OCI-LY3 (cell line): ENCODE results near the gene SYNJ1.

Experiments used
- H2AFZ ChIP-seq: fragments of 200-600, 300-600 bp; shearing (Covaris generic); 2 replicates; pipeline ENCODE4 v1.6.0; 2014; ENCODE audit warnings: antibody characterized with exemption, low read depth, low read length
- H3K27ac ChIP-seq: fragments of 200-600, 300-600 bp; sonication (generic); 2 replicates; pipeline ENCODE4 v1.5.1; 2014; ENCODE audit warnings: mild to moderate bottlenecking, low read length, moderate library complexity, mixed read lengths
- H3K27me3 ChIP-seq: fragments of 200-600, 300-600 bp; sonication (generic); 2 replicates; pipeline ENCODE4 v1.6.1; 2014; ENCODE audit warnings: low read depth, low read length, mixed read lengths
- H3K36me3 ChIP-seq: fragments of 200-600, 300-600 bp; sonication (generic); replicated peaks from 2 replicates; pipeline ENCODE3; 2014; ENCODE audit warnings: low read depth, low read length, mixed read lengths
- H3K4me1 ChIP-seq: fragments of 300-600, 200-600 bp; sonication (generic); 2 replicates; pipeline ENCODE4 v1.6.1; 2014; ENCODE audit warnings: low read length, mixed read lengths
- H3K4me2 ChIP-seq: fragments of 200-600, 300-600 bp; sonication (generic); 2 replicates; pipeline ENCODE4 v1.6.1; 2014; ENCODE audit warnings: low read length, mixed read lengths
- H3K4me3 ChIP-seq: fragments of 300-600, 200-600 bp; sonication (generic); 2 replicates; pipeline ENCODE4 v1.5.1; 2014; ENCODE audit warnings: antibody characterized with exemption, mild to moderate bottlenecking, low read length, moderate library complexity
- H3K79me2 ChIP-seq: fragments of 300-600, 200-600 bp; shearing (Covaris generic); 2 replicates; pipeline ENCODE4 v1.6.1; 2014; ENCODE audit warnings: mild to moderate bottlenecking, low read length, mixed read lengths
- H3K9ac ChIP-seq: fragments of 300-600, 200-600 bp; shearing (Covaris generic); 2 replicates; pipeline ENCODE4 v1.6.0; 2014; ENCODE audit warnings: mild to moderate bottlenecking, low read length, moderate library complexity
- H3K9me3 ChIP-seq: fragments of 200-600, 300-600 bp; shearing (Covaris generic); 2 replicates; pipeline ENCODE4 v1.6.1; 2014; ENCODE audit warnings: low read length, mixed read lengths; ENCODE audit not compliant: insufficient read depth
- H4K20me1 ChIP-seq: fragments of 200-600, 300-600 bp; sonication (generic); 2 replicates; pipeline ENCODE4 v1.6.1; 2016; ENCODE audit warnings: low read length, mixed read lengths; ENCODE audit not compliant: insufficient read depth
- EZH2phosphoT487 ChIP-seq: fragments of 200-600 bp; shearing (Covaris generic); IDR thresholded peaks from 2 replicates; pipeline ENCODE4 v1.6.1; 2018; ENCODE audit warnings: antibody characterized with exemption, mixed run types, low read depth
- TF ChIP-seq, protein P1 (sequence below): fragments of 200-600, 300-600 bp; sonication (generic); IDR thresholded peaks from 2 replicates; pipeline ENCODE4 v1.5.1; 2014; ENCODE audit warnings: antibody characterized with exemption, low read length, low read depth

SYNJ1 gene

DNA sequence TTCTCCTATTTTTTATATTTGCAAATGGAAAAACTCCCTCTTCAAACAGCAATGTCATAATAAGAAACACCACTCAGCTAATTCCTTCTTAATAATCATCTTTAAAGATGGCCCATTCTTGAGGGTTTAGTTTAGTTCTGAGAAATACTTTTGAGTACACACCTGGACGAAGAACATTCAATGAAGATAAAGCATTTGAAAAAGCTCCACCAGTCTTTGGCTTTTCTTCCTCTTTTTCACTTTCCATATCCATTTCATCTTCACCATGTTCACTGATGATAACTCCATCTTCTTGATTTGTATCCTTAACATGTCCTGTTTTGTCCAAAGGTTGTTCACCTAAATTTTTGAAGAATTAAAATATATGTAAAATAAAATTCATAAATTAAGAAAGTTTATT, 36.4 kb upstream of the SYNJ1 start:
- H3K9me3 ChIP-seq = no peaks in the 10 kb centered on the region
- H4K20me1 ChIP-seq = peaks cover 23% of the 10 kb centered on the region
- TF ChIP-seq EZH2phosphoT487 = no peak
- TF ChIP-seq, protein P1, sequence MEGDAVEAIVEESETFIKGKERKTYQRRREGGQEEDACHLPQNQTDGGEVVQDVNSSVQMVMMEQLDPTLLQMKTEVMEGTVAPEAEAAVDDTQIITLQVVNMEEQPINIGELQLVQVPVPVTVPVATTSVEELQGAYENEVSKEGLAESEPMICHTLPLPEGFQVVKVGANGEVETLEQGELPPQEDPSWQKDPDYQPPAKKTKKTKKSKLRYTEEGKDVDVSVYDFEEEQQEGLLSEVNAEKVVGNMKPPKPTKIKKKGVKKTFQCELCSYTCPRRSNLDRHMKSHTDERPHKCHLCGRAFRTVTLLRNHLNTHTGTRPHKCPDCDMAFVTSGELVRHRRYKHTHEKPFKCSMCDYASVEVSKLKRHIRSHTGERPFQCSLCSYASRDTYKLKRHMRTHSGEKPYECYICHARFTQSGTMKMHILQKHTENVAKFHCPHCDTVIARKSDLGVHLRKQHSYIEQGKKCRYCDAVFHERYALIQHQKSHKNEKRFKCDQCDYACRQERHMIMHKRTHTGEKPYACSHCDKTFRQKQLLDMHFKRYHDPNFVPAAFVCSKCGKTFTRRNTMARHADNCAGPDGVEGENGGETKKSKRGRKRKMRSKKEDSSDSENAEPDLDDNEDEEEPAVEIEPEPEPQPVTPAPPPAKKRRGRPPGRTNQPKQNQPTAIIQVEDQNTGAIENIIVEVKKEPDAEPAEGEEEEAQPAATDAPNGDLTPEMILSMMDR = no peak
- peaks cover 67% of the 10 kb centered on the region for H3K36me3 ChIP-seq
- H3K4me3 ChIP-seq = no peak overlapping the region
- peaks cover 58% of the 10 kb centered on the region for H3K79me2 ChIP-seq
- no peak overlapping the region for H3K4me2 ChIP-seq
- peaks cover under 1% of the 10 kb centered on the region; the same call in 1 of the 2 replicates for H3K4me1 ChIP-seq
- H3K9ac ChIP-seq = no peak overlapping the region
- H3K27me3 ChIP-seq = no peaks in the 10 kb centered on the region
- no peak overlapping the region for H3K27ac ChIP-seq
- no peak overlapping the region for H2AFZ ChIP-seq

DNA sequence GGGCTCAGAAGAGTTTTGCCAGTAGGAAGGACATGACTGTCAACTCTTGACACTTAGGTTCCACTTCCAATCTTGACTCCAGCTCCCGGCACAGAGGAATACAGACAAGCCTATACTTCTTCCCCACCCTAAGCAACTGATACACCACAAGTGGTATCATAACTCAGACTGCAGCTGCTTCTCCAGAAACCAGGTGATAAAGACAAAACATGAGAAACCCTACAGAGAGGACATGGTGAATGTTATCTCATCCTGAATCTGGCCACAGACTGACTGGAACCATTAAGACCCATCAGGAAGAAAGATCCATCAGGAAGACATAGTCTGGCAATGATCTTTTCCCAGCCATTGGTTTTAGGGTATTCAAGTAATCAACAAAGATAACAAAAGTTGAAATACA, 30.0 kb upstream of the SYNJ1 start:
- no peak overlapping the region for H3K9ac ChIP-seq
- H3K27ac ChIP-seq = no peak overlapping the region
- no peaks in the 10 kb centered on the region for H3K9me3 ChIP-seq
- H3K36me3 ChIP-seq = peaks cover 52% of the 10 kb centered on the region
- H3K4me1 ChIP-seq = no peaks in the 10 kb centered on the region
- no peak overlapping the region for H3K4me2 ChIP-seq
- H2AFZ ChIP-seq = no peak overlapping the region
- no peak for TF ChIP-seq EZH2phosphoT487
- TF ChIP-seq, protein P1 = no peak
- peaks cover 20% of the 10 kb centered on the region for H3K79me2 ChIP-seq
- no peak overlapping the region for H3K4me3 ChIP-seq
- no peaks in the 10 kb centered on the region for H3K27me3 ChIP-seq
- no peaks in the 10 kb centered on the region; the same call in 1 of the 2 replicates for H4K20me1 ChIP-seq

DNA sequence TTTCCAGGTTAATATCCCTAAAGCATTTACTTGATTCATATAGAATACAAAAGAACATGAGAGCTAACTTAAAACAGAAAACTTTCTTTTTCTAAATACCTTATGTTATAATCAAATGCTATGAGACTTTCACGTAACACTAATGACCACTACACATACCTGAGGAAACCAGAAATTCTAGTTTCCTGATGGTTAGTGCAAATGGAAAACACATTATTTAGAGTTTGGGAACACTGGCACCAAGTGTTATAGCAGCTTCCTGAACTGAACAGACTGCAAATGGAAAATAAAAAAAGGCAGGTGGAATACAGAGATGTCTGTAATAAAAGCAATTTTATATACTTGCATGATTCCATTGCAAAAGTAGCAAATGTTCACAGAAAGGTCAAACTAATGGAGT, 28.3 kb upstream of the SYNJ1 start:
- no peaks in the 10 kb centered on the region for H3K27me3 ChIP-seq
- H3K4me3 ChIP-seq = no peak overlapping the region
- H3K36me3 ChIP-seq = peaks cover 50% of the 10 kb centered on the region
- no peak overlapping the region for H3K27ac ChIP-seq
- peaks cover 20% of the 10 kb centered on the region for H3K79me2 ChIP-seq
- no peaks in the 10 kb centered on the region for H3K9me3 ChIP-seq
- H3K9ac ChIP-seq = no peak overlapping the region
- H3K4me1 ChIP-seq = no peaks in the 10 kb centered on the region
- no peaks in the 10 kb centered on the region; the same call in 1 of the 2 replicates for H4K20me1 ChIP-seq
- no peak overlapping the region for H3K4me2 ChIP-seq
- TF ChIP-seq, protein P1 = no peak
- TF ChIP-seq EZH2phosphoT487 = no peak
- H2AFZ ChIP-seq = no peak overlapping the region

DNA sequence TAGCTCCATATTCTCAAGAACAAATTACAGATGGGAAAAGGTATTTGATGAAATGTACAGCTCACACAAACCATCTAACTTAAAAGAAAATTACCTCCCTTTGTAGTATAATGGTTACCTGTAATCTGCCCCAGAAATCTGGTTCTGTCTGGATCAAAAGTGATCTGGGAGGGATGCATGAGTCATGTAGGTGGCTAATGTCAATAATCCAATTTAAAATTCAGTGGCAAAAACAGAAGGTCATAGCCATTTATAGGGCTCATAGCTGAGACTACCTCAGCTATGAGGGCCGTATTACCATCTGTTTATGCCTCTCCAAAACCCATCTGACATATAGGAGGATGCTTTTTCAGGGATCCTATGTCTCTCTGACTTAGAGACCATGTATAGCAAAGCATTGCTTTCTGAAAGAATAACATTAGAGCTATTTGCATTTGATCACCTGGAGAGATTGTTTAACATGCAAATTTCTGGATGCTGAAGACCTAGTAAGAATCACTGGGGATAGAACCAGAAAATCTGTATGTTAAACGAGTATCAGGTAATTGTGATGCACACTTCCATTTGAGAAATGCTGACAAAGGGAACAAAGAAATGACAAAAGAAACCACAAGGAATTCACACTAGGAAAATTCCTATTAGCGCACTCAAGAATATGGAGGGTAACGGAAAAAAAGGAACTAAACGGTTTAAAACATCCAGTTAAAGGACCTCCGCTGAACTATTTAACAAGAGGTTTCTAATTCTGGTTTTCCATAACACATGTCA, 26.2 kb upstream of the SYNJ1 start:
- H3K36me3 ChIP-seq = peaks cover 49% of the 10 kb centered on the region

More for the DNA sequence above, 26.2 kb upstream of the SYNJ1 start:
- H3K9me3 ChIP-seq = no peaks in the 10 kb centered on the region
- no peaks in the 10 kb centered on the region; the same call in 1 of the 2 replicates for H4K20me1 ChIP-seq
- H3K27ac ChIP-seq = no peak overlapping the region
- no peak overlapping the region for H3K4me2 ChIP-seq
- H3K4me3 ChIP-seq = no peak overlapping the region
- H3K79me2 ChIP-seq = peaks cover 20% of the 10 kb centered on the region
- TF ChIP-seq, protein P1 = no peak
- TF ChIP-seq EZH2phosphoT487 = no peak
- no peaks in the 10 kb centered on the region for H3K4me1 ChIP-seq
- H3K27me3 ChIP-seq = no peaks in the 10 kb centered on the region
- no peak overlapping the region for H3K9ac ChIP-seq
- no peak overlapping the region for H2AFZ ChIP-seq
